Superior temporal gyrus (tissue), 1 donor: Measurements from ENCODE around the gene DNAJC16.
A peak's percentile ranks its signal among the peaks of the same experiment; 100 is the strongest.
"Not testable (repeated sequence)": the region's sequence is repeated elsewhere in the genome, so short reads cannot be mapped to it uniquely, and the experiment has no call there.

Experiments
- DNase-seq: peaks from one replicate; pipeline ENCODE4 v3.0.0-alpha.2; 2016; ENCODE audit errors: extremely low spot score

Gene DNAJC16

DNA sequence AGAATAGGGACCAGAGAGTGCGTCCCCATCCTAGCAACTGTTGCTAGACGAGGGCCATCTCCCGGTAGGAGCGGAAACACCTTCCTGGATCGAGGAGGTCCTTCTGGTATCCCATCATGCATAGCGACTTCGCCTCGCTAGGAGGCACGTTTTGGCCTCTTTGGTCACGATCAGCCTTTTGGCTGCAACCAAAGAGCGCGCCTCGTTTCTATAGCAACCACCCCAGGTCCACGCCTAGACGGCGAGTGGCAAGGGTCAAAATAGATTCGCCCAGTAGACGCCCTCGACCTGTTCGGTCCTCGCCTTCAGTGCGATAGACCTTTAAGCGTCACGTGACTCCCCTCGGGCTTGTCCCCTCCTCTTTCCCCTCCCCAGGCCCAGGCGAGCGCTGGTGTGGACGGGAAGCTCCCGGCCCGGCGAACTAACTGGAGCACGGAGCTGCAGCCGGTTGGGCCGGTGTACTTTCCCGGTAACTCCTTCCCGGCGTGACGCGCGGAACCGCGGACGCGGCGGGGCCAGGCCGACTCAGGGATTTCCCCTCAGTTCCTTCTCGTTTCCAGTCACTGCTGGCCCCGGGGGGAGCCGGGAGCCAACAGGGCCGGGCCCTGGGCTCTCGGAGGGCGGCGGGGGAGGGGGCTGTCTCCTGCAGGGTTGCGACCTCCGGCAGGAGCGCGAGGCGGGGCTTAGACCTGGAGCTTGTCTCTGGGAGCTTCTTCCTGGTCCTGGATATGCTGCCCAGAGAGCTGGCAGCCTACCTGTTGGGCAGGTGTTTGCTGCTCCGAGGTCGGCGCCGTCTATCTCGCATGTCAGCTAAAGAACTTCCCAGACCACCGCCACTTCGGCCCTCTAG is at the start of gene DNAJC16:
Gene DNAJC16, plus strand, starts transcription at position 359 of the 850 bp plus-strand sequence. CDS start 2,258 bp downstream, outside the sequence.
- peak; percentile 100 for DNase-seq

GRCh38 chr1:15476927-15477326 is 49.7 kb upstream of the DNAJC16 start:
- DNase-seq, result no peak

DNA sequence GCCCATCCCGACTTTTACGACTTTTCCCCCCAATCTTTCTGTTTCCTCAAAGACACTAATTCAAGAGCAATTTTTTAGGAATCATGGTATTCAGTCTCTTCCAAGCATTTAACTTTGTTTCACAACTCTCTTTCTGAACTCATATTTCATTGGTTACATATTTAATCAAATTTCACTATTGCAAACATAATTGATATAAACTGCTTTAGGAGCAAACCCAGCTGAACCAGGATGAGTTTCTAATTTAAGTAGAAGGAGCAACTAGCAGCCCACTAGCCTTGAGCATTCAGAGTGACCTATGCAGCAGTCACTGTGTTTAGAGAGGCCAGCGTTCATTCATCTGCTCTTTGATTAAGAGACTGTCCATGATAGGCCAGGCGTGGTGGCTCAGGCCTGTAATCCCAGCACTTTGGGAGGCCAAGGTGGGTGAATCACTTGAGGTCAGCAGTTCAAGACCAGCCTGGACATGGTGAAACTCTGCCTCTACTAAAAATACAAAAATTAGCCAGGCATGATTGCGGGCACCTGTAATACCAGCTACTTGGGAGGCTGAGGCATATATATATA is 48.9 kb upstream of the DNAJC16 start:
- DNase-seq, result no peak

GRCh38 chr1:15479654-15480347 is 46.8 kb upstream of the DNAJC16 start:
- no peak for DNase-seq

DNA sequence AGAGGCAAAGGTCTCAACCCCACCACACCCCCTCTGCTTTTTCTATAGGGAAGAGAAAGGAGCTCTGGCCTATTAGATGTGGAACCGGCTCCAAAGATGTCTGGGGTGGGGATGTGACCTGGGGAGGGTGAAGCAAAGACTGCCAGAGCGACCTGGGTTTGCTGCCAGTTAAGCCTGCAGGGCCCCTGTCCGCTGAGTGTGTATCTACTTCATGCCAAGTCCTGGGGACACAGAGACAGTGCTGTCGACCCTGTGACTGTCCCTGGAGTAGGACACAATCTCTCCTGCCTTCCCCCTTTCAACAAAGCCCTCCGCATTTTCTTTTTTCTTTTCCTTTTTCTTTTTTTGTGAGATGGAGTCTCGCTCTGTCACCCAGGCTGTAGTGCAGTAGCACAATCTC is 44.2 kb upstream of the DNAJC16 start:
- not testable (repeated sequence) for DNase-seq

- not testable (repeated sequence) for DNase-seq
Observed at GRCh38 chr1:15482983-15483543, 43.6 kb upstream of the DNAJC16 start.

DNA sequence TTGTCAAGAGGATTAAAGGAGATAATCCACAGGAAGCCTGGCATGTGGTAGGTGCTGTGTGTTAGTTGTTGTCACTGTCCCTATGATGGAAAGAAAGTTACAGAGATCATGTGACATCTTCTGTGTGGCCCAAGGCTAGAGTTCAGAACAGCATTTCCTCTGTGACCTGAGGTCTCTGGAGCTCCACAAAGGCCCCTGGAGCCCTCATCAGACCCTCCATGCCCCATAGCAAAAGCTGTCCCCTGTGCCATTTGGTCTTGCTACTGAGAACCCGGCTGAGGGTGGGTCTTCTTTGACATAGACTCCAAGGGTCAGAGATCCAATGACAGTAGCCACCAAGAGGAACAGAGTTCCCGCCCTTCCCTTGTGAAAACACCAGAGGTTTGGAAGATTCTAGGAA is 42.7 kb upstream of the DNAJC16 start:
- DNase-seq, result no peak

- DNase-seq, result not testable (repeated sequence)
Observed at GRCh38 chr1:15484443-15484842, 42.2 kb upstream of the DNAJC16 start.

GRCh38 chr1:15485636-15486035 is 41.0 kb upstream of the DNAJC16 start:
- no peak for DNase-seq

- DNase-seq, result not testable (repeated sequence)
Observed at GRCh38 chr1:15486844-15487610, 39.6 kb upstream of the DNAJC16 start.

DNA sequence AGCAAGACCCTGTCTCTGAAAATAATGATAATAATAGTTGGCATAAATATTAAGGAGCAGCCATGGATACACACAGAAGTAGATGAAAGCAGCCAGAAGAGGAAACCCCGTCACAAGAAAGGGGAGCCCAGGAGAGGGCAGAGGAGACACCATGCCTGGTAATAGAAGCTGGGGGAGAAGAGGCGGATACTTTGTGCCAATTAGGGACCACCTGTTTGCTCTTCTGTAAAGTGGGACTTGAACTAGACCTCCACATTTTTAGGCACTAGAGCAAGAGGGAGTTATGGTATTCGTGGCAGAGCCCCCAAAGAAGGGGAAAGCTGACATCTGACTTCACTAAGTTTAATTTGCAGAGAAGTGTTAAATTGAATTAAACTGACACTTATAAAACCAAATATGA is 38.3 kb upstream of the DNAJC16 start:
- no peak for DNase-seq

DNA sequence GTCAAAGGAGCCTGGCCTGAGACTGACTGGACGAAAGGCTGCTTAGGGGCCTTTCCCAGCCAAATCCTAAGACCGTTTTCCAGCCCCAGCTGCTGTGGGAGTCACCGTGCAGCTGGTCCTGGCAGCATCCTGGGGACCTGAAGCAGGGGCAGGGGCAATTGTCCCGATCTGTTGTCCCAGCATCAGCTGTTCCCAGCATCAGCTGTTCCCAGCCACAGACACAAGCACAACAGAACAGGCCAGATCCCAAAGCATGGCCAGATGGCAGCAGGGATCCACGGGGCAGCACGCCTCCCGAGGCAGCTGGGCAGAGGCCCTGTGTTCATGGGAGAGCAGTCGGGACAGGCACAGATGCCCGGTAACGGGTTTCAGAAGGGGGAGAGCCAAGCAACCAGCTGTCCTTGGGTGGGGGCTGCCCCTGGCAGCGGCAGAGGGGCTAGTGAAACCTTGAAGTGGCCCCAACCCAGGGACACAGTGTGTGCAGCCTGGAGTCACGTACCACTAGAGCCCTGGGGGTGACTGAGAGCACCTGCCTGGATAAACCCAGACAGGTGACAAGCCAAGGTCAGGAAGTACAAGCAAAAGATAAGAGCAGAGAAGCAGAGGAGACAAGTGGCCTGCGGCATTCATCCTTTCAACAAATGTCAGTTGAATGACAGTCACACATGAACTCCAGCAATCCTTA is 37.5 kb upstream of the DNAJC16 start:
- peak; percentile 20 for DNase-seq

DNA sequence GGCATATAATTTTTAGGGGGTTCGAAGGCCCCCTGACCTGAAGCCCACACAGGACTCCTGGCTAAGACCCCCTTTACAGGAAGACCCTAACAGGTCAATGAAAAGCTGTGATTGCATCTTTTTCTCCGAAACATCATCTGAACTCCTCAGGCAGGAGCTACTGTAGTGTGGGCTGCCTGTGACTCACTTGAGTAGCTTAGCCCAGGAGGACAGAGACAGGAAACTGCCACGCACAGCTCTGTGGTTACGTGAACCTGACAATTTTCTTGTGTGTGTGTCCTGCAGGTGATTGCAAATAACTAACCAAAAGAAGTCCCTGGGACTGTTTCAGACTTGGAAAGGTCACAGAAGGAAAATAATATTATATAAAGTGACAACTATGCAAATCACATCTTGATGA is 35.6 kb upstream of the DNAJC16 start:
- not testable (repeated sequence) for DNase-seq

DNA sequence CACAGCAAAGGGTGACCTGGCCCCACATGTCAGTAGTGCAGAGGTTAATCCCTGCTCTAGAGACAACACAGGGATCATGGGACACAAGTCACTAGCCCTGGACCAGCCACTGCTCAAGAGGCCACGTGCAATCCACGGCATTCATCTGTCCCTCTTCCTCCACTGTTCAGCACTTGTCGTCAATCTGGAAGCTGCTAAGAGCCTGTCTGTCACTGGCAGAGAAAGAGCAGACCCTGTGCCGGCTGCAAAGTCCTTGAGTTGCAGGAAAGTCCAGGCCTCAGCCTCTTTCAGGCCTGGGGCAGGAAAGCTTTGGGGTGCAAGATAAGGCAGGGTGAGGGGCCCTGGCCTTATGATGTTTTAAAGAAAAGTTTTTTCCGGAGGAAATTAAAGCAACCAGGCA is 34.1 kb upstream of the DNAJC16 start:
- DNase-seq, result no peak

GRCh38 chr1:15493869-15494390 is 32.7 kb upstream of the DNAJC16 start:
- DNase-seq, result no peak

DNA sequence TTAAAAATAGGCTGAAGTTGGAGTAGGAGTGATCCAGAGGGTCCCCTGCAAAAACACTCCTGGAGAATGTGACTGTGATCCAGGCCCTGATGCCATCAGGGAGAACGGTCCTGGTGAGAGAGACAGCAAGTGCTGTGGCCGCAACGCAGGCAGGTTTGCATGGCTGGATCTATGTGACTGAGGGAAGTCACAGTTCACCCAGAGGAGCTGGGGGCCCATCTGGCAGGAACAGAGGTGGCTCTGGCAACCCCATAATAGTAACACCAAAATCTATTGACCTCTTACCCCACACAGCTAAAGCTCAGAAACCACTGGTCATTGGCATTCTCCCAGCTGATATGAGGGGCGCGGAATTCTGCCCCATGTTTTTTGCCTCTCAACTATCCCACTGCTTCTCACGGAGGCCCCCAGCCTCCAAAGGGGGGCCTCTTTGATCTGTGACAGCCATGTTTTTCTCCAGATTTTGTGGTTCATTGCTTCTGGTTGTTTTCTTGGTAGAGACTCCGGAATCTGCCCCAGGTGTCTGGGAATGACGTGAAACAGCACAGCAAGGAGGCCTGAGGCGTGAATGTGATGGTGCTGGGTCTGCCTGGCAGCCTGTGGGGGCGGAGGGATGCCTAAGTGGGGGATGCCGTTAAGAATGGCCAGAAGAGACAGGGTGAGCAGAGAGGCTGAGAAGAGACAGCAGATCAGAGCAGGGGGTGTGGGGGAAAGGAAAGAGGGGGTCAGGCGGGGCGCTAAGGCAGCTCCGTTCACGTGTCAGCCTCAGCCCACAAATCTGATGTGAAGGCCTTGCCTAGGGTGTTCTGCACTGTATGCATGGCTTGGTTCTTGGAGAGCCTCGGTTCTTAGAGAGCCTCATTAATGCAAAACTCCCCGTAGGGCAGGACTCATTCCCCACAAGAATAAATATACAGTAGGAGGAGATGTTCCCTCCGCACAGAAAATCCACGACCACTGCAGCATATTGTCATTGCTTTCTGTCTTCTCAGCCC is 26.2 kb upstream of the DNAJC16 start:
- no peak for DNase-seq

DNA sequence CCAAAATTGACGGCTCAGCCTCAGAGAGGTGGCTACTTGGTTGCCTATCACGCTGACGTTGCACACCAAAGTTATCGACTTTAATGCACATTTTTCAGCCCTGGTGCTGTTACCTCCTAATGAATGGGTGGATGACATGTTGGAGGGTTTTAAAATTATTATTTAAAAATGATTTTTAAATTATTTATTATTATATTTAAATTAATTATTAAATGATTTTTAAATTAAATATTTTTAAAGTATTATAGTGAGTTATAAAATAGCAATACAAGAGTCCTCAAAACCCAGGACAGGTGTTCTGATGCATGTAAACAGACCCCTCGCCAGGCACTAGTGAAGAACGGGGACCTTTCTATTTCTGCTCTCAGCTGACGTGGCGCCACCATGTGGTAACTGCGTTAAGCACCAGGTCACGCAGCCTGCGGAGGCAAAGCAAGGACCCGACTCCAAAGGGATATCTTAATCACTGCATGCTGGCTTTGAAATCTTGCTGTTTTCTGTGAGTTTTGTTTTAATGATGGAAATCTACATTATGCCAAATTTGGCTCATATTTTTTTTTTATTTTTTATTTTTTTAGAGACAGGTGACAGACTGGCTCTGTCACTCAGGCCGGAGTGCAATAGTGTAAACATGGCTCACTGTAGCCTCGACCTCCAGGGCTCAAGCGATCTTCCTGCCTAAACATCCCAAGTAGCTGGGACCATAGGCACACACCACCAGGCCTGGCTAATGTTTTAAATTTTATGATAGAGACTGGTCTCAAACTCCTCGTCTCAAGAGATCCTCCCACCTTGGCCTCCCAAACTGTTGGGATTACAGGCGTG is 25.2 kb upstream of the DNAJC16 start:
- peak; percentile 37 for DNase-seq

GRCh38 chr1:15504436-15504835 is 22.2 kb upstream of the DNAJC16 start:
- DNase-seq, result no peak

DNA sequence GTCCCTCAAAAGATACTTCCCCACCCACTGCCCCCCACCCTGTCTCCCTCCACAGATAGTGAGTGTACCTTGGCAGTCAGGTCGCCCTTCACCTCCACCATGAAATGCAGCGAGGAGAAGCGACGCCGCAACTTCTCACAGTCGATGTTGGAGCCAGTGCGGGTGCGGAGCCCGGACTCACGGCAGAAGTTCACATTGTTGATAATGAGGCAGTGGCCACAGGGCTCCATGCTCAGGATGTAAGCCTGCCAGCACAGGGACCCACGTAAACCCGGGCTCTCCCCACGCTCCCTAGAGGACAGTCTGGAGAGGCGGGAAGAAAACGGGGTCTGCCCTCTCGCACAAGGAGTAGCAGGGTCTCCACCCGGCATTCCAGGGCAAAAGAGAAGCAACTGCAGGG is 19.8 kb upstream of the DNAJC16 start:
- DNase-seq, result no peak
